Breast epithelium (tissue), 4 donors: ENCODE results near the gene LPCAT3. TPM values are rescaled to one million over a fixed set of nuclear protein-coding genes. Genes with fewer than 3 reads are reported as not detected.

Experiments
- DNase-seq, 2 donors: peaks; one replicate each; pipeline ENCODE4 v3.0.0-alpha.2; 2019; ENCODE audit warnings: low spot score in 2 of 2
- H3K27ac ChIP-seq, 2 donors: fragments of 200-600 bp; sonication (generic) in 1 of 2; one replicate each; pipeline ENCODE4 v1.5.1; 2016 to 2019; ENCODE audit warnings: mild to moderate bottlenecking in 1 of 2
- H3K27me3 ChIP-seq, 2 donors: fragments of 200-600 bp; sonication (generic) in 1 of 2; one replicate each; pipeline versions ENCODE4 v1.5.1 to v1.6.0; 2017 to 2019; ENCODE audit warnings: control low read depth in 1 of 2, mild to moderate bottlenecking in 1 of 2
- H3K36me3 ChIP-seq: fragments of 200-600 bp; one replicate; pipeline ENCODE4 v1.5.1; 2019
- H3K4me1 ChIP-seq, 2 donors: fragments of 200-600 bp; sonication (generic); one replicate each; pipeline ENCODE4 v1.5.1; 2016 to 2019; ENCODE audit warnings: control low read depth in 1 of 2
- H3K4me3 ChIP-seq, 3 donors: fragments of 200-600 bp; sonication (generic); 1 replicate in 2 of 3; 2 replicates in 1 of 3; pipeline ENCODE4 v1.5.1; 2016 to 2019; ENCODE audit warnings: mild to moderate bottlenecking in 3 of 3, moderate library complexity in 2 of 3
- H3K9me3 ChIP-seq, 2 donors: fragments of 200-600 bp; sonication (generic) in 1 of 2; one replicate each; pipeline ENCODE4 v1.5.1; 2016 to 2019; ENCODE audit warnings: control low read depth in 1 of 2
- CTCF ChIP-seq, 3 donors: fragments of 450-650 bp; IDR thresholded peaks; one replicate each; pipeline ENCODE4 v1.5.1; 2016 to 2017; ENCODE audit warnings: antibody characterized with exemption in 3 of 3, mild to moderate bottlenecking in 3 of 3, moderate library complexity in 3 of 3
- POLR2A ChIP-seq: fragments of 450-650 bp; IDR thresholded peaks from one replicate; pipeline ENCODE4 v1.6.1; 2016; ENCODE audit warnings: antibody characterized with exemption, mild to moderate bottlenecking, moderate library complexity
- POLR2AphosphoS5 ChIP-seq, 3 donors: sonication (generic); formaldehyde crosslinking; IDR thresholded peaks; one replicate each; pipeline ENCODE4 v1.6.1; 2017; ENCODE audit warnings: antibody characterized with exemption in 3 of 3
- intact Hi-C: fragments of 100-400 bp; cut with DNase I; formaldehyde crosslinking; loops from one replicate; pipeline ENCODE4 v1.15.1; 2023; ENCODE audit warnings: low total_unique reads
- total RNA-seq, 3 donors: library from RNA; depleted of rRNA; stranded (reverse); fragments of >200 nt; gene quantifications; one replicate each; pipeline ENCODE4 v1.1.0, GENCODE V29; 2016

The LPCAT3 gene
- total RNA-seq, 3 donors from 2014 or later = 28.3 to 67.5 (median 63.7) TPM

GRCh38 chr12:6978611-6979011, 39.7 kb downstream of the LPCAT3 start:
- peak overlapping the region in 1 of 2 donors; percentile 2 for H3K27ac ChIP-seq
- peaks cover 4% of the 10 kb centered on the region for H3K36me3 ChIP-seq
- H3K9me3 ChIP-seq = no peaks in the 10 kb centered on the region
- no peaks in the 10 kb centered on the region for H3K27me3 ChIP-seq
- H3K4me1 ChIP-seq = no peaks in the 10 kb centered on the region
- intact Hi-C loops = no loop called here
- no peak overlapping the region for H3K4me3 ChIP-seq
- no peak for TF ChIP-seq POLR2A
- TF ChIP-seq CTCF (IDR thresholded peaks at IDR 0.05) = no peak
- no peak for TF ChIP-seq POLR2AphosphoS5 (IDR thresholded peaks at IDR 0.05)
- no peak for DNase-seq

- H3K4me3 ChIP-seq = no peak overlapping the region
- peaks cover 4% of the 10 kb centered on the region for H3K36me3 ChIP-seq
- no peaks in the 10 kb centered on the region for H3K27me3 ChIP-seq
- H3K4me1 ChIP-seq = no peaks in the 10 kb centered on the region
- no peak for DNase-seq
- TF ChIP-seq POLR2AphosphoS5 (IDR thresholded peaks at IDR 0.05) (no peak), POLR2A (no peak), CTCF (IDR thresholded peaks at IDR 0.05) (no peak)
- intact Hi-C loops = no loop called here
- no peak overlapping the region for H3K27ac ChIP-seq
- no peaks in the 10 kb centered on the region for H3K9me3 ChIP-seq
Observed at GRCh38 chr12:6978188-6978587, 40.1 kb downstream of the LPCAT3 start.

- TF ChIP-seq POLR2A (no peak), POLR2AphosphoS5 (IDR thresholded peaks at IDR 0.05) (no peak), CTCF (IDR thresholded peaks at IDR 0.05) (no peak)
- no peaks in the 10 kb centered on the region for H3K27me3 ChIP-seq
- H3K9me3 ChIP-seq = no peaks in the 10 kb centered on the region
- no peak overlapping the region for H3K4me3 ChIP-seq
- H3K4me1 ChIP-seq = no peaks in the 10 kb centered on the region
- H3K27ac ChIP-seq = no peak overlapping the region
- intact Hi-C loops = no loop called here
- no peak for DNase-seq
- H3K36me3 ChIP-seq = peaks cover 4% of the 10 kb centered on the region
Observed at GRCh38 chr12:6977653-6978052, 40.6 kb downstream of the LPCAT3 start.

GRCh38 chr12:6975297-6976032, 42.8 kb downstream of the LPCAT3 start:
- intact Hi-C loops = no loop called here
- peaks cover 4% of the 10 kb centered on the region for H3K36me3 ChIP-seq
- no peaks in the 10 kb centered on the region for H3K27me3 ChIP-seq
- H3K4me1 ChIP-seq = no peaks in the 10 kb centered on the region
- H3K9me3 ChIP-seq = no peaks in the 10 kb centered on the region
- H3K27ac ChIP-seq = no peak overlapping the region
- TF ChIP-seq POLR2A (no peak), CTCF (IDR thresholded peaks at IDR 0.05) (no peak), POLR2AphosphoS5 (IDR thresholded peaks at IDR 0.05) (no peak)
- H3K4me3 ChIP-seq = no peak overlapping the region
- no peak for DNase-seq

GRCh38 chr12:6974180-6974579, 44.1 kb downstream of the LPCAT3 start:
- intact Hi-C loops = no loop called here
- H3K36me3 ChIP-seq = peaks cover 4% of the 10 kb centered on the region

More at GRCh38 chr12:6974180-6974579, 44.1 kb downstream of the LPCAT3 start:
- Histone ChIP-seq H3K4me3 (no peak overlapping the region), H3K27ac (no peak overlapping the region), H3K4me1 (peaks cover 3 to 4% of the 10 kb centered on the region in 2 donors), H3K9me3 (no peaks in the 10 kb centered on the region), H3K27me3 (no peaks in the 10 kb centered on the region)
- no peak for DNase-seq
- TF ChIP-seq POLR2AphosphoS5 (IDR thresholded peaks at IDR 0.05) (no peak), POLR2A (no peak), CTCF (IDR thresholded peaks at IDR 0.05) (no peak)
